Measurements from ENCODE around the gene STARD7.

The STARD7 gene

DNA sequence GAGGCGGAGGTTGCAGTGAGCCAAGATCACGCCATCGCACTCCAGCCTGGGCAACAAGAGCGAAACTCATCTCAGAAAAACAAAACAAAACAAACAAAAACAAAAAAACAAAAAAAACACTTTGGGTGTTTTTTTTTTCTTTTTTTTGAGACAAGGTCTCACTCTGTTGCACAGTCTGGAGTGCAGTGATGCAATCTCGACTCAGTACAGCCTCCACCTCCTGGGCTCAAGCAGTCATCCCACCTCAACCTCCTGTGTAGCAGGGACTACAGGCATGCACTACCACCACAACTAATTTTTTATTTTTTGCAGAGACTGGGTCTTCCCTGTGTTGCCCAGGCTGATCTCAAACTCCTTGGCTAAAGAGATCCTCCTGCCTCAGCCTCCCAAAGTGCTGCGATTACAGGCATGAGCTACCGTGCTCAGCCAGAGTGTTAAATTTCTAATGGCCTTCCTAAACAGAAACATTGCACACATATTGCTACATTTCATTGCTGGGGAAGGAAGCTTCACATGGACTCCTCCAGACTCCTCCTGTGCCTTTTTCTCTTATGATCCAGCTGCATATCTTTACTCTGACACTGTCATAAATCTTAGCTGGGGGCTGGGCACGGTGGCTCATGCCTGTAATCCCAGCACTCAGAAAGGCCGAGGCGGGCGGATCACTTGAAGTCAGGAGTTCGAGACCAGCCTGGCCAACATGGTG is 19.7 kb downstream of the STARD7 start:
- H3K4me3 ChIP-seq (ENCODE audit: insufficient read depth in 1 of 2, low read depth in 1 of 2, low read length in 2 of 2), result no peak overlapping the region
- peaks cover 34% of the 10 kb centered on the region for H3K79me1 ChIP-seq (replicated peaks; ENCODE audit: low read length, poor library complexity, severe bottlenecking)
- no peak overlapping the region for H3K9ac ChIP-seq (ENCODE audit: low read length)
- H3K14ac ChIP-seq (ENCODE audit: low read length in 2 of 2), result no peak overlapping the region
- H2BK5ac ChIP-seq (ENCODE audit: low read depth, low read length, poor library complexity, severe bottlenecking), result no peak overlapping the region
- no peak overlapping the region for H2BK15ac ChIP-seq (ENCODE audit: low read depth, poor library complexity, severe bottlenecking)
- no peak overlapping the region for H2BK120ac ChIP-seq (ENCODE audit: low read depth, low read length)
- H3K36me3 ChIP-seq (ENCODE audit: control insufficient read depth in 1 of 2, insufficient read depth in 2 of 2, low read depth in 1 of 2, low read length in 2 of 2), result peaks cover 55 to 89% of the 10 kb centered on the region in 2 experiments
- no peak for DNase-seq
- H3K18ac ChIP-seq (ENCODE audit: low read depth in 1 of 2, low read length in 2 of 2), result no peak overlapping the region
- H4K8ac ChIP-seq (ENCODE audit: low read length), result no peak overlapping the region
- H3K23ac ChIP-seq (ENCODE audit: low read length in 2 of 2), result no peak overlapping the region
- no peak overlapping the region for H4K91ac ChIP-seq (ENCODE audit: low read length)
- no peak overlapping the region for H2AK5ac ChIP-seq (ENCODE audit: low read length, severe bottlenecking)
- H3K4me2 ChIP-seq (ENCODE audit: low read length, poor library complexity, severe bottlenecking), result no peak overlapping the region
- no peak overlapping the region for H2BK12ac ChIP-seq (ENCODE audit: low read length in 2 of 2)
- no peak overlapping the region for H2AFZ ChIP-seq (ENCODE audit: low read depth, low read length)
- 93% methylated on average over 10 of the region's 12 CpGs for WGBS
- no peaks in the 10 kb centered on the region for H3K9me3 ChIP-seq (ENCODE audit: control insufficient read depth, low read length)
- H3K27ac ChIP-seq (ENCODE audit: low read length, poor library complexity, severe bottlenecking), result no peak overlapping the region
- H3K4me1 ChIP-seq (ENCODE audit: control insufficient read depth, insufficient read depth, low read depth, low read length), result peaks cover 3% of the 10 kb centered on the region
- H3K27me3 ChIP-seq (ENCODE audit: control insufficient read depth in 1 of 2, insufficient read depth in 1 of 2, low read length in 2 of 2), result no peaks in the 10 kb centered on the region
- no peak overlapping the region for H3K4ac ChIP-seq (ENCODE audit: low read depth in 1 of 2, low read length in 2 of 2)

GRCh38 chr2:96186562-96186961 is 22.1 kb downstream of the STARD7 start:
- H3K27ac ChIP-seq (ENCODE audit: low read length, poor library complexity, severe bottlenecking), result no peak overlapping the region
- no peak overlapping the region for H3K14ac ChIP-seq (ENCODE audit: low read length in 2 of 2)
- H3K18ac ChIP-seq (ENCODE audit: low read depth in 1 of 2, low read length in 2 of 2), result no peak overlapping the region
- H2AK5ac ChIP-seq (ENCODE audit: low read length, severe bottlenecking), result no peak overlapping the region
- no peak overlapping the region for H2BK120ac ChIP-seq (ENCODE audit: low read depth, low read length)
- WGBS, result 95% methylated on average over 4 of the region's 5 CpGs
- H4K8ac ChIP-seq (ENCODE audit: low read length), result no peak overlapping the region
- H3K4me3 ChIP-seq (ENCODE audit: insufficient read depth in 1 of 2, low read depth in 1 of 2, low read length in 2 of 2), result no peak overlapping the region
- peaks cover 3% of the 10 kb centered on the region for H3K4me1 ChIP-seq (ENCODE audit: control insufficient read depth, insufficient read depth, low read depth, low read length)
- H2AFZ ChIP-seq (ENCODE audit: low read depth, low read length), result no peak overlapping the region
- H3K23ac ChIP-seq (ENCODE audit: low read length in 2 of 2), result no peak overlapping the region
- H3K27me3 ChIP-seq (ENCODE audit: control insufficient read depth in 1 of 2, insufficient read depth in 1 of 2, low read length in 2 of 2), result no peaks in the 10 kb centered on the region
- no peak overlapping the region for H3K4ac ChIP-seq (ENCODE audit: low read depth in 1 of 2, low read length in 2 of 2)
- H2BK12ac ChIP-seq (ENCODE audit: low read length in 2 of 2), result no peak overlapping the region
- no peak overlapping the region for H2BK15ac ChIP-seq (ENCODE audit: low read depth, poor library complexity, severe bottlenecking)
- peaks cover 19% of the 10 kb centered on the region for H3K79me1 ChIP-seq (replicated peaks; ENCODE audit: low read length, poor library complexity, severe bottlenecking)
- no peak overlapping the region for H3K9ac ChIP-seq (ENCODE audit: low read length)
- H3K4me2 ChIP-seq (ENCODE audit: low read length, poor library complexity, severe bottlenecking), result no peak overlapping the region
- no peak for DNase-seq
- no peak overlapping the region for H4K91ac ChIP-seq (ENCODE audit: low read length)
- H3K36me3 ChIP-seq (ENCODE audit: control insufficient read depth in 1 of 2, insufficient read depth in 2 of 2, low read depth in 1 of 2, low read length in 2 of 2), result peaks cover 52 to 66% of the 10 kb centered on the region in 2 experiments
- H2BK5ac ChIP-seq (ENCODE audit: low read depth, low read length, poor library complexity, severe bottlenecking), result no peak overlapping the region
- H3K9me3 ChIP-seq (ENCODE audit: control insufficient read depth, low read length), result no peaks in the 10 kb centered on the region

DNA sequence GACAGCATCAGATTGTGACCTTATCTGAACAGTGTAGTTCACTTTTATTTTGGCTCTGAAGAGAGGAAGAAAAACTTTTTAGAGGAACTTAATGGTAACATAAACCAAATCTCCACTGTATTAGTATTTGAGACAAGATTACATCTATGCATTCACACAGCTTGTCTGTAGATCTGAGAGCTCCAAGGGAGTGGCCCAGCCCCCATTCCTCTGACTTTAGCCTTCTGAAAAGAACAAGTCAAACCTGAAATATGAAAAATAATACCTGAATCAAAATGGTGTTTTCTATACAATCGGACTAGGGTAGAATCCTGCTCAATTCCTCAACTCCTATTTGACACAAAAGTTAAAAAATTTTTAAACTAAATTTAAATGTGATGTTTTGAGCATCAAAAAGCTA is 23.1 kb downstream of the STARD7 start:
- no peak overlapping the region for H3K23ac ChIP-seq (ENCODE audit: low read length in 2 of 2)
- H3K27me3 ChIP-seq (ENCODE audit: control insufficient read depth in 1 of 2, insufficient read depth in 1 of 2, low read length in 2 of 2), result no peaks in the 10 kb centered on the region
- H2AK5ac ChIP-seq (ENCODE audit: low read length, severe bottlenecking), result no peak overlapping the region
- H3K18ac ChIP-seq (ENCODE audit: low read depth in 1 of 2, low read length in 2 of 2), result no peak overlapping the region
- no peak overlapping the region for H2BK120ac ChIP-seq (ENCODE audit: low read depth, low read length)
- no peak for DNase-seq
- no peak overlapping the region for H3K14ac ChIP-seq (ENCODE audit: low read length in 2 of 2)
- no peak overlapping the region for H2BK5ac ChIP-seq (ENCODE audit: low read depth, low read length, poor library complexity, severe bottlenecking)
- no peak overlapping the region for H3K4ac ChIP-seq (ENCODE audit: low read depth in 1 of 2, low read length in 2 of 2)
- WGBS, result no CpG with 5 or more reads among the region's 1 CpG
- no peak overlapping the region for H4K8ac ChIP-seq (ENCODE audit: low read length)
- no peak overlapping the region for H2BK12ac ChIP-seq (ENCODE audit: low read length in 2 of 2)
- no peak overlapping the region for H2BK15ac ChIP-seq (ENCODE audit: low read depth, poor library complexity, severe bottlenecking)
- peaks cover 48 to 55% of the 10 kb centered on the region in 2 experiments for H3K36me3 ChIP-seq (ENCODE audit: control insufficient read depth in 1 of 2, insufficient read depth in 2 of 2, low read depth in 1 of 2, low read length in 2 of 2)
- H4K91ac ChIP-seq (ENCODE audit: low read length), result no peak overlapping the region
- peaks cover 3% of the 10 kb centered on the region for H3K4me1 ChIP-seq (ENCODE audit: control insufficient read depth, insufficient read depth, low read depth, low read length)
- H3K27ac ChIP-seq (ENCODE audit: low read length, poor library complexity, severe bottlenecking), result no peak overlapping the region
- H3K4me2 ChIP-seq (ENCODE audit: low read length, poor library complexity, severe bottlenecking), result no peak overlapping the region
- H3K9ac ChIP-seq (ENCODE audit: low read length), result no peak overlapping the region
- peaks cover 15% of the 10 kb centered on the region for H3K79me1 ChIP-seq (replicated peaks; ENCODE audit: low read length, poor library complexity, severe bottlenecking)
- no peaks in the 10 kb centered on the region for H3K9me3 ChIP-seq (ENCODE audit: control insufficient read depth, low read length)
- no peak overlapping the region for H2AFZ ChIP-seq (ENCODE audit: low read depth, low read length)
- no peak overlapping the region for H3K4me3 ChIP-seq (ENCODE audit: insufficient read depth in 1 of 2, low read depth in 1 of 2, low read length in 2 of 2)

DNA sequence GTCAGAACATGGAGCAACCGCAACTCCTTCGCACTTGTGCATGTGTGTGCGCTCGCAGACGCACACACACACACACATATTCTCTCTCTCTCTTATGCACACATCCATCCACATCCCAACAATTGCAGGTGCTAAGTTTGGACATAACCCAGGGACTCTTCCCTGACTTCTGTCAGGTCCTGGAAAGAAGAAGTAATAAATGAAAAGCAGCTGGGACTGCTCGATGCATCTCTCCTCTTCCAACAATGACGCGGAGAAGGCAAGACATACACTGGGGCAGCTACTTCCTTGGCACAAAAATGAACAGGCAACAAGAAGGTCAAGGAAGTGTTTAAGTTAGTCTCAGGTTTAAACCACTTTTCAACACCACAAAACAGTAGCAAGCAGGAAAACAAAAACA is 23.6 kb downstream of the STARD7 start:
- Histone ChIP-seq H3K27me3 (ENCODE audit: control insufficient read depth in 1 of 2, insufficient read depth in 1 of 2, low read length in 2 of 2) (no peaks in the 10 kb centered on the region), H3K79me1 (replicated peaks; ENCODE audit: low read length, poor library complexity, severe bottlenecking) (peaks cover 14% of the 10 kb centered on the region), H3K4ac (ENCODE audit: low read depth in 1 of 2, low read length in 2 of 2) (no peak overlapping the region), H3K4me3 (ENCODE audit: insufficient read depth in 1 of 2, low read depth in 1 of 2, low read length in 2 of 2) (no peak overlapping the region), H2BK12ac (ENCODE audit: low read length in 2 of 2) (no peak overlapping the region), H2BK120ac (ENCODE audit: low read depth, low read length) (no peak overlapping the region), H3K4me1 (ENCODE audit: control insufficient read depth, insufficient read depth, low read depth, low read length) (peaks cover 3% of the 10 kb centered on the region), H3K18ac (ENCODE audit: low read depth in 1 of 2, low read length in 2 of 2) (no peak overlapping the region), H2BK15ac (ENCODE audit: low read depth, poor library complexity, severe bottlenecking) (no peak overlapping the region), H3K36me3 (ENCODE audit: control insufficient read depth in 1 of 2, insufficient read depth in 2 of 2, low read depth in 1 of 2, low read length in 2 of 2) (peaks cover 44 to 50% of the 10 kb centered on the region in 2 experiments), H3K4me2 (ENCODE audit: low read length, poor library complexity, severe bottlenecking) (no peak overlapping the region), H2AK5ac (ENCODE audit: low read length, severe bottlenecking) (no peak overlapping the region), H3K14ac (ENCODE audit: low read length in 2 of 2) (no peak overlapping the region), H2AFZ (ENCODE audit: low read depth, low read length) (no peak overlapping the region), H2BK5ac (ENCODE audit: low read depth, low read length, poor library complexity, severe bottlenecking) (no peak overlapping the region), H3K23ac (ENCODE audit: low read length in 2 of 2) (no peak overlapping the region), H4K91ac (ENCODE audit: low read length) (no peak overlapping the region), H3K27ac (ENCODE audit: low read length, poor library complexity, severe bottlenecking) (no peak overlapping the region), H3K9ac (ENCODE audit: low read length) (no peak overlapping the region), H3K9me3 (ENCODE audit: control insufficient read depth, low read length) (no peaks in the 10 kb centered on the region), H4K8ac (ENCODE audit: low read length) (no peak overlapping the region)
- 94% methylated on average over 6 of the region's 8 CpGs for WGBS
- no peak for DNase-seq

Data from mesenchymal stem cell (in vitro differentiated cells and primary cell).